DOHH2 (cell line): ENCODE data around the gene CCR6.
"Not testable (repeated sequence)": the region's sequence is repeated elsewhere in the genome, so short reads cannot be mapped to it uniquely, and the experiment has no call there.

Experiments
- H3F3A ChIP-seq: fragments of 200-600 bp; sonication (generic), shearing (Covaris generic); 2 replicates; pipeline ENCODE4 v1.6.0; 2016; ENCODE audit warnings: antibody characterized with exemption, mild to moderate bottlenecking; ENCODE audit not compliant: control insufficient read depth, insufficient read depth
- H3K27ac ChIP-seq: fragments of 200-600 bp; sonication (generic); 2 replicates; pipeline ENCODE4 v1.5.1; 2014; ENCODE audit warnings: low read depth, mild to moderate bottlenecking, low read length, moderate library complexity
- H3K27me3 ChIP-seq: fragments of 200-600 bp; sonication (generic); 2 replicates; pipeline ENCODE4 v1.6.1; 2014; ENCODE audit warnings: mild to moderate bottlenecking, low read length, mixed read lengths; ENCODE audit not compliant: control insufficient read depth
- H3K36me3 ChIP-seq: fragments of 200-600 bp; sonication (generic); 2 replicates; pipeline ENCODE4 v1.6.1; 2014; ENCODE audit warnings: mild to moderate bottlenecking, low read length, moderate library complexity, mixed read lengths; ENCODE audit not compliant: control insufficient read depth
- H3K4me1 ChIP-seq: fragments of 200-600 bp; sonication (generic); 2 replicates; pipeline ENCODE4 v1.6.1; 2014; ENCODE audit warnings: mild to moderate bottlenecking, low read length, mixed read lengths; ENCODE audit not compliant: control insufficient read depth
- H3K4me2 ChIP-seq: fragments of 200-600 bp; sonication (generic); 2 replicates; pipeline ENCODE4 v1.6.0; 2014; ENCODE audit warnings: mild to moderate bottlenecking, low read length, moderate library complexity
- H3K4me3 ChIP-seq: fragments of 200-600 bp; sonication (generic); 2 replicates; pipeline ENCODE4 v1.5.1; 2014; ENCODE audit warnings: mild to moderate bottlenecking, low read length, mixed read lengths
- H3K79me2 ChIP-seq: fragments of 200-600 bp; sonication (generic); 2 replicates; pipeline ENCODE4 v1.6.1; 2014; ENCODE audit warnings: mild to moderate bottlenecking, low read length, mixed read lengths; ENCODE audit not compliant: control insufficient read depth
- H3K9me2 ChIP-seq: fragments of 200-600 bp; sonication (generic); replicated peaks from 2 replicates; pipeline ENCODE4 v1.6.1; 2014; ENCODE audit warnings: mild to moderate bottlenecking, low read length, mixed read lengths; ENCODE audit not compliant: control insufficient read depth
- H3K9me3 ChIP-seq: fragments of 200-600 bp; sonication (generic); 2 replicates; pipeline ENCODE4 v1.6.1; 2014; ENCODE audit warnings: antibody characterized with exemption, low read length, mixed read lengths; ENCODE audit not compliant: control insufficient read depth, insufficient read depth
- H4K20me1 ChIP-seq: fragments of 200-600 bp; sonication (generic); 2 replicates; pipeline ENCODE4 v1.6.0; 2014; ENCODE audit warnings: low read depth, mild to moderate bottlenecking, antibody characterized with exemption, low read length, moderate library complexity; ENCODE audit not compliant: control insufficient read depth, insufficient read depth
- CTCF ChIP-seq: fragments of 200-600 bp; sonication (generic); IDR thresholded peaks from one replicate; pipeline ENCODE4 v1.5.1; 2014; ENCODE audit warnings: antibody characterized with exemption, mild to moderate bottlenecking, low read depth, low read length; ENCODE audit not compliant: poor library complexity, severe bottlenecking
- EZH2phosphoT487 ChIP-seq: fragments of 200-600 bp; sonication (generic); IDR thresholded peaks from 2 replicates; pipeline ENCODE4 v1.6.1; 2017; ENCODE audit warnings: borderline replicate concordance, mild to moderate bottlenecking, antibody characterized with exemption, low read length, moderate library complexity, mixed read lengths

The CCR6 gene

GRCh38 chr6:167078745-167079144 is 44.2 kb upstream of the CCR6 start:
- peaks cover 45% of the 10 kb centered on the region for H3K4me1 ChIP-seq
- H3K36me3 ChIP-seq: no peaks in the 10 kb centered on the region
- H3K27me3 ChIP-seq: peaks cover 5% of the 10 kb centered on the region; the same call in 1 of the 2 replicates
- TF ChIP-seq EZH2phosphoT487 (no peak), CTCF (no peak)
- H3K9me2 ChIP-seq: no peaks in the 10 kb centered on the region
- peaks cover 3% of the 10 kb centered on the region; the same call in 1 of the 2 replicates for H3K9me3 ChIP-seq
- H3K4me2 ChIP-seq: no peak overlapping the region
- no peaks in the 10 kb centered on the region; the same call in 1 of the 2 replicates for H3F3A ChIP-seq
- no peak overlapping the region for H3K4me3 ChIP-seq
- no peaks in the 10 kb centered on the region for H3K79me2 ChIP-seq
- no peaks in the 10 kb centered on the region for H4K20me1 ChIP-seq
- no peak overlapping the region for H3K27ac ChIP-seq

- peaks cover 3% of the 10 kb centered on the region; the same call in 1 of the 2 replicates for H3K9me3 ChIP-seq
- H3K27me3 ChIP-seq: peaks cover 5% of the 10 kb centered on the region; the same call in 1 of the 2 replicates
- H3K36me3 ChIP-seq: no peaks in the 10 kb centered on the region
- H3K9me2 ChIP-seq: no peaks in the 10 kb centered on the region
- H3F3A ChIP-seq: no peaks in the 10 kb centered on the region
- H3K27ac ChIP-seq: peak overlapping the region; percentile 34; the same call in 1 of the 2 replicates
- TF ChIP-seq CTCF: peak; percentile 67
- no peak for TF ChIP-seq EZH2phosphoT487
- no peaks in the 10 kb centered on the region for H4K20me1 ChIP-seq
- H3K4me2 ChIP-seq: peak overlapping the region; percentile 52
- peaks cover 33% of the 10 kb centered on the region for H3K4me1 ChIP-seq
- no peaks in the 10 kb centered on the region for H3K79me2 ChIP-seq
- peak overlapping the region; percentile 26 for H3K4me3 ChIP-seq
Measured at GRCh38 chr6:167079853-167080297, 43.0 kb upstream of the CCR6 start.

- TF ChIP-seq CTCF (no peak), EZH2phosphoT487 (no peak)
- H3K27ac ChIP-seq: 0 out of 2 replicates have a peak overlapping the region, but pooled peaks have one; percentile 70
Measured at GRCh38 chr6:167087857-167088354, 35.0 kb upstream of the CCR6 start.

GRCh38 chr6:167088741-167089140 is 34.2 kb upstream of the CCR6 start:
- H3K4me2 ChIP-seq: peak overlapping the region; percentile 86
- H3K4me3 ChIP-seq: peak overlapping the region; percentile 66

More at GRCh38 chr6:167087857-167088354, 35.0 kb upstream of the CCR6 start:
- no peak overlapping the region for H3K4me3 ChIP-seq
- peaks cover 6% of the 10 kb centered on the region; the same call in 1 of the 2 replicates for H3K9me3 ChIP-seq
- no peaks in the 10 kb centered on the region for H3K79me2 ChIP-seq
- peaks cover 51% of the 10 kb centered on the region for H3K4me1 ChIP-seq
- H3K4me2 ChIP-seq: no peak overlapping the region
- H3F3A ChIP-seq: peaks cover 40% of the 10 kb centered on the region
- no peaks in the 10 kb centered on the region for H3K36me3 ChIP-seq
- H3K9me2 ChIP-seq: no peaks in the 10 kb centered on the region
- no peaks in the 10 kb centered on the region for H3K27me3 ChIP-seq
- no peaks in the 10 kb centered on the region for H4K20me1 ChIP-seq

More at GRCh38 chr6:167088741-167089140, 34.2 kb upstream of the CCR6 start:
- H3K9me2 ChIP-seq, H3K36me3 ChIP-seq, H3K79me2 ChIP-seq, H4K20me1 ChIP-seq, H3K9me3 ChIP-seq, H3K27me3 ChIP-seq: not testable (repeated sequence)
- H3F3A ChIP-seq: peaks cover 44% of the 10 kb centered on the region
- H3K27ac ChIP-seq: peak overlapping the region; percentile 70
- H3K4me1 ChIP-seq: peaks cover 59% of the 10 kb centered on the region
